NCI-H1092 (cell line): ENCODE data around the gene CABP2.
"Not testable (repeated sequence)": the region's sequence is repeated elsewhere in the genome, so short reads cannot be mapped to it uniquely, and the experiment has no call there.

Experiments used
- DNase-seq: peaks from one replicate; lab custom pipeline; 2025; lab: John Stamatoyannopoulos, UW

The CABP2 gene

GRCh38 chr11:67538823-67539505, 15.7 kb upstream of the CABP2 start:
- no peak for DNase-seq

- no peak for DNase-seq
Measured at GRCh38 chr11:67538306-67538705, 15.1 kb upstream of the CABP2 start.

GRCh38 chr11:67535561-67535960, 12.3 kb upstream of the CABP2 start:
- no peak for DNase-seq

GRCh38 chr11:67534070-67534679, 10.9 kb upstream of the CABP2 start:
- DNase-seq: no peak

- no peak for DNase-seq
Measured at GRCh38 chr11:67532889-67533288, 9.6 kb upstream of the CABP2 start.

GRCh38 chr11:67530282-67530592, 7.0 kb upstream of the CABP2 start:
- no peak for DNase-seq

GRCh38 chr11:67528376-67528775, 5.1 kb upstream of the CABP2 start:
- no peak for DNase-seq

GRCh38 chr11:67525275-67525976, 2.2 kb upstream of the CABP2 start:
- DNase-seq: no peak

- DNase-seq: no peak
Measured at GRCh38 chr11:67524480-67524808, 1.2 kb upstream of the CABP2 start.

GRCh38 chr11:67523556-67524479, 572 bp upstream of the CABP2 start:
- DNase-seq: no peak

GRCh38 chr11:67522338-67522737, 908 bp downstream of the CABP2 start:
- DNase-seq: no peak

GRCh38 chr11:67521924-67522323, 1.3 kb downstream of the CABP2 start:
- no peak for DNase-seq

- no peak for DNase-seq
Measured at GRCh38 chr11:67520856-67521824, 2.1 kb downstream of the CABP2 start.

- no peak for DNase-seq
Measured at GRCh38 chr11:67519726-67520125, 3.5 kb downstream of the CABP2 start.

- no peak for DNase-seq
Measured at GRCh38 chr11:67517784-67518552, 5.3 kb downstream of the CABP2 start.

GRCh38 chr11:67516806-67517205, 6.4 kb downstream of the CABP2 start:
- no peak for DNase-seq

- DNase-seq: no peak
Measured at GRCh38 chr11:67514116-67514515, 9.1 kb downstream of the CABP2 start.

- not testable (repeated sequence) for DNase-seq
Measured at GRCh38 chr11:67511558-67511957, 11.7 kb downstream of the CABP2 start.

GRCh38 chr11:67510023-67510345, 13.3 kb downstream of the CABP2 start:
- DNase-seq: no peak

GRCh38 chr11:67508486-67509121, 14.6 kb downstream of the CABP2 start:
- DNase-seq: peak; percentile 99
